ENCODE data around the gene GPR107. TPM values are rescaled to one million over a fixed set of nuclear protein-coding genes. Genes with fewer than 3 reads are reported as not detected.

Gene GPR107
- total and polyA plus RNA-seq, 2 of the 8 experiments (the other 6 are each of a cell fraction or from before 2014, with no cell fraction given), result 19.3 to 30.7 TPM

DNA sequence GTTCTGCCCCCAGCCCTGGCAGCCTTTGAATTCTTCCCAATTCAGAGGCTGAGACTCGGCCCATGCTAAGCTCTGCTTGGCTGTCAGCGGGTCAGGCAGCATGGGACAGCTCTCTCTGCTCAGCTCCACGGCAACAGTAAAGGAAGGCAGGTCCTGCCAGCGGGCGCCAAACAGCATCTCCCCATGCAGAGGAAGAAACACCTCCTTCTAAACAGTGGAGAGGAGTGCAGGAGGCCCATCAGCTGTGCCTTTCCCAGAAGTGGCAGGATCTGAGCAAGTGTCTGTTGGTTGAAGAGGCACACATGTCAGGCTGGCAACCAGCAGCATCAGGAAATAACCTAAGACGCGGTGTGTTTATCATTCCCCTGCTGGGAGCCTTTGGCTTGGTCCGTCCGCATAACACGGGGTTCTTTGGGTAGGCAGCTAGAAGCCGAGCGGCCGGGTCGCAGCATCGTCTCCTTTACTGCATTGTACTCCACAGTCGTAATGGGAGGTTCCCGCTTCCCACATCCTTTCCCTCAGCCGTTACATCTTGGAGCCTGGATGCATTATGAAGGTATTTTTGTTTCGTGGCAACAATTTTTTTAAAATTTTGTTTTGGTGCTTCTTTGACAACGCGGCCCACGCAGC, 75.8 kb downstream of the GPR107 start:
- H2AK5ac ChIP-seq (ENCODE audit: low read depth, low read length), result no peak overlapping the region
- H3K4me2 ChIP-seq (ENCODE audit: insufficient read depth in 1 of 2, low read depth in 2 of 2, low read length in 2 of 2), result no peak overlapping the region
- TF ChIP-seq ASH2L (IDR thresholded peaks at IDR 0.05; ENCODE audit: low read length), result no peak
- no peak for TF ChIP-seq SIN3A (conservative IDR thresholded peaks at IDR 0.05 in 1 of 2, IDR thresholded peaks at IDR 0.05 in 1 of 2; ENCODE audit: low read depth in 1 of 2, low read length in 2 of 2)
- no peak for TF ChIP-seq SP2 (IDR thresholded peaks at IDR 0.05; ENCODE audit: low read length)
- no peak for TF ChIP-seq SUZ12 (IDR thresholded peaks at IDR 0.05; ENCODE audit: low read length)
- no peak for TF ChIP-seq CHD1 (IDR thresholded peaks at IDR 0.05; ENCODE audit: low read depth, low read length)
- no peak for TF ChIP-seq RAD21 (IDR thresholded peaks at IDR 0.05 in 1 of 2, conservative IDR thresholded peaks at IDR 0.05 in 1 of 2; ENCODE audit: low read depth in 2 of 2, low read length in 2 of 2)
- no peak for TF ChIP-seq GTF2F1 (IDR thresholded peaks at IDR 0.05; ENCODE audit: borderline replicate concordance, low read depth, low read length)
- TF ChIP-seq RBBP5 (IDR thresholded peaks at IDR 0.05; ENCODE audit: borderline replicate concordance, low read depth, low read length), result no peak
- TF ChIP-seq, protein P1, sequence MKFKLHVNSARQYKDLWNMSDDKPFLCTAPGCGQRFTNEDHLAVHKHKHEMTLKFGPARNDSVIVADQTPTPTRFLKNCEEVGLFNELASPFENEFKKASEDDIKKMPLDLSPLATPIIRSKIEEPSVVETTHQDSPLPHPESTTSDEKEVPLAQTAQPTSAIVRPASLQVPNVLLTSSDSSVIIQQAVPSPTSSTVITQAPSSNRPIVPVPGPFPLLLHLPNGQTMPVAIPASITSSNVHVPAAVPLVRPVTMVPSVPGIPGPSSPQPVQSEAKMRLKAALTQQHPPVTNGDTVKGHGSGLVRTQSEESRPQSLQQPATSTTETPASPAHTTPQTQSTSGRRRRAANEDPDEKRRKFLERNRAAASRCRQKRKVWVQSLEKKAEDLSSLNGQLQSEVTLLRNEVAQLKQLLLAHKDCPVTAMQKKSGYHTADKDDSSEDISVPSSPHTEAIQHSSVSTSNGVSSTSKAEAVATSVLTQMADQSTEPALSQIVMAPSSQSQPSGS (IDR thresholded peaks at IDR 0.05; ENCODE audit: low read length), result no peak
- TF ChIP-seq EP300 (IDR thresholded peaks at IDR 0.05; ENCODE audit: borderline replicate concordance in 1 of 2, low read depth in 2 of 2, low read length in 2 of 2), result no peak
- no peak for TF ChIP-seq HDAC6 (IDR thresholded peaks at IDR 0.05; ENCODE audit: low read depth, low read length)

More for the DNA sequence above, 75.8 kb downstream of the GPR107 start:
- FAIRE-seq (no peak), DNase-seq (ENCODE audit: low read depth in 1 of 2, low spot score in 2 of 2) (no peak)
- no peak overlapping the region for H2BK120ac ChIP-seq (replicated peaks; ENCODE audit: low read depth, low read length)
- no peak overlapping the region for H4K8ac ChIP-seq (ENCODE audit: extremely low read depth, insufficient read depth, low read length)
- H3K56ac ChIP-seq (replicated peaks; ENCODE audit: insufficient read length, low read depth, low read length), result no peak overlapping the region
- H3K14ac ChIP-seq (ENCODE audit: insufficient read length), result no peak overlapping the region
- no peaks in the 10 kb centered on the region; the same call in 1 of the 2 replicates for H3K79me1 ChIP-seq (ENCODE audit: low read depth, low read length)
- no peak overlapping the region for H2AFZ ChIP-seq (ENCODE audit: low read length)
- no peak overlapping the region for H2BK20ac ChIP-seq (ENCODE audit: low read length)
- no peak overlapping the region for H4K5ac ChIP-seq (ENCODE audit: insufficient read length, low read depth, low read length)
- H2BK12ac ChIP-seq (ENCODE audit: low read depth, low read length), result no peak overlapping the region
- H2BK15ac ChIP-seq (ENCODE audit: low read length), result no peak overlapping the region
- H3K23ac ChIP-seq (ENCODE audit: insufficient read length), result no peak overlapping the region
- H3K18ac ChIP-seq (ENCODE audit: extremely low read depth, low read length), result no peak overlapping the region
- H3K4ac ChIP-seq (replicated peaks; ENCODE audit: insufficient read length, low read depth, low read length), result no peak overlapping the region
- no peak overlapping the region for H3K9ac ChIP-seq (replicated peaks in 1 of 4; ENCODE audit: extremely low read depth in 1 of 4, low read depth in 3 of 4, low read length in 3 of 4)
- H3K27me3 ChIP-seq (replicated peaks in 1 of 4; ENCODE audit: control insufficient read depth in 3 of 4, extremely low read depth in 1 of 4, insufficient read depth in 3 of 4, low read length in 3 of 4), result peaks cover 0 to 1% (median 0%) of the 10 kb centered on the region in 4 experiments; a peak in 1 of 7 replicates
- CTCF ChIA-PET (ENCODE audit: partially characterized antibody), result interaction anchor here (1.1 kb wide), 1 partner anchor 101 kb away, joined by 4 read pairs; no protein-coding TSS in a partner anchor
- no peaks in the 10 kb centered on the region for H3K9me3 ChIP-seq (ENCODE audit: insufficient read depth in 2 of 2, low read depth in 1 of 2, low read length in 1 of 2)
- H3K23me2 ChIP-seq (ENCODE audit: low read depth, low read length), result no peaks in the 10 kb centered on the region
- H4K91ac ChIP-seq (replicated peaks; ENCODE audit: insufficient read length, low read length), result no peak overlapping the region
- H2BK5ac ChIP-seq (ENCODE audit: low read depth, low read length), result no peak overlapping the region
- WGBS, 2 experiments (ENCODE audit: extremely low coverage in 1 of 2, insufficient coverage in 1 of 2, insufficient read length in 1 of 2, insufficient replicate concordance in 2 of 2, low coverage in 1 of 2, low lambda C conversion rate in 2 of 2, missing lambda C conversion rate in 1 of 2), result 94% methylated on average over 22 of the region's 22 CpGs; no CpG with 5 or more reads in 1 of the 2 experiments
- no peaks in the 10 kb centered on the region for H4K20me1 ChIP-seq (replicated peaks in 1 of 2; ENCODE audit: control insufficient read depth in 1 of 2, insufficient read depth in 2 of 2, low read length in 2 of 2)
- H3K4me3 ChIP-seq (ENCODE audit: extremely low read depth in 1 of 4, insufficient read depth in 2 of 4, low read depth in 3 of 4, low read length in 4 of 4), result no peak overlapping the region
- H3K36me3 ChIP-seq (ENCODE audit: control insufficient read depth in 2 of 4, insufficient read depth in 4 of 4, low read length in 3 of 4), result peaks cover 0 to 21% (median 7%) of the 10 kb centered on the region in 4 experiments; a peak in 5 of 8 replicates
- no peak overlapping the region for H3K27ac ChIP-seq (ENCODE audit: low read depth, low read length)
- H3K4me1 ChIP-seq (replicated peaks in 1 of 4; ENCODE audit: control insufficient read depth in 3 of 4, insufficient read depth in 4 of 4, low read length in 3 of 4), result no peaks in the 10 kb centered on the region
- POLR2A ChIA-PET (ENCODE audit: partially characterized antibody), result no interaction called here
- no peaks in the 10 kb centered on the region for H3K79me2 ChIP-seq (ENCODE audit: control insufficient read depth in 1 of 2, insufficient read depth in 2 of 2, low read length in 2 of 2)
